Measurements from ENCODE around the gene PCK1. TPM values are rescaled to one million over a fixed set of nuclear protein-coding genes. Genes with fewer than 3 reads are reported as not detected.
A peak's percentile ranks its signal among the peaks of the same experiment; 100 is the strongest.

The PCK1 gene
- total and polyA plus RNA-seq, 2 of the 13 experiments (the other 11 are each of a cell fraction or from before 2014, with no cell fraction given): 6.5 to 12.6 TPM

- TF ChIP-seq DNMT1 (CRISPR knock-in tag; IDR thresholded peaks at IDR 0.05) (no peak), FOSL1 (CRISPR knock-in tag; IDR thresholded peaks at IDR 0.05; ENCODE audit: borderline replicate concordance) (no peak), ONECUT2 (CRISPR knock-in tag; IDR thresholded peaks at IDR 0.05) (no peak), TCF12 (IDR thresholded peaks at IDR 0.05) (no peak), TCF12 (CRISPR knock-in tag; IDR thresholded peaks at IDR 0.05) (0 out of 2 replicates have a peak, but pooled peaks have one; percentile 37), TP53 (CRISPR knock-in tag; conservative IDR thresholded peaks at IDR 0.05) (no peak), ZNF446 (CRISPR knock-in tag; IDR thresholded peaks at IDR 0.05) (0 out of 2 replicates have a peak, but pooled peaks have one; percentile 1), SMAD1 (CRISPR knock-in tag; IDR thresholded peaks at IDR 0.05; ENCODE audit: borderline replicate concordance, low read depth) (0 out of 2 replicates have a peak, but pooled peaks have one; percentile 23), SMAD9 (CRISPR knock-in tag; IDR thresholded peaks at IDR 0.05) (no peak), JUN (CRISPR knock-in tag; IDR thresholded peaks at IDR 0.05) (no peak), ZNF7 (CRISPR knock-in tag; IDR thresholded peaks at IDR 0.05) (peak; percentile 30; the same call in 1 of the 2 replicates), ZNF275 (CRISPR knock-in tag; IDR thresholded peaks at IDR 0.05; ENCODE audit: borderline replicate concordance) (no peak), RELA (CRISPR knock-in tag; IDR thresholded peaks at IDR 0.05) (no peak), ZNF776 (CRISPR knock-in tag; IDR thresholded peaks at IDR 0.05) (0 out of 2 replicates have a peak, but pooled peaks have one; percentile 36), ZNF510 (CRISPR knock-in tag; IDR thresholded peaks at IDR 0.05; ENCODE audit: low read depth) (0 out of 2 replicates have a peak, but pooled peaks have one; percentile 3), PCBP2 (optimal IDR thresholded peaks at IDR 0.05; ENCODE audit: low read depth, low read length, poor library complexity, severe bottlenecking) (no peak), ZNF484 (CRISPR knock-in tag; IDR thresholded peaks at IDR 0.05; ENCODE audit: borderline replicate concordance, low read depth) (no peak), ZNF263 (CRISPR knock-in tag; IDR thresholded peaks at IDR 0.05) (0 out of 2 replicates have a peak, but pooled peaks have one; percentile 6), IRF9 (CRISPR knock-in tag; IDR thresholded peaks at IDR 0.05; ENCODE audit: borderline replicate concordance) (no peak), HES4 (CRISPR knock-in tag; IDR thresholded peaks at IDR 0.05; ENCODE audit: borderline replicate concordance) (peak; percentile 45; the same call in 1 of the 2 replicates), HOXA7 (CRISPR knock-in tag; IDR thresholded peaks at IDR 0.05) (no peak), STAT5B (CRISPR knock-in tag; IDR thresholded peaks at IDR 0.05) (no peak), ZNF232 (CRISPR knock-in tag; IDR thresholded peaks at IDR 0.05; ENCODE audit: borderline replicate concordance) (0 out of 2 replicates have a peak, but pooled peaks have one; percentile 15), DPF2 (CRISPR knock-in tag; IDR thresholded peaks at IDR 0.05; ENCODE audit: borderline replicate concordance, low read depth) (no peak), GPBP1L1 (CRISPR knock-in tag; IDR thresholded peaks at IDR 0.05) (no peak), CREB3 (CRISPR knock-in tag; IDR thresholded peaks at IDR 0.05) (no peak)
These were observed 1.0 kb upstream of the PCK1 start (continued) for GRCh38 chr20:57559658-57560553.
